IPS-11a (cell line): ENCODE measurements around the gene CERS1.
"Not testable (repeated sequence)": the region's sequence is repeated elsewhere in the genome, so short reads cannot be mapped to it uniquely, and the experiment has no call there.

Experiments used
- H3K4me3 ChIP-seq: one replicate; pipeline ENCODE4 v1.5.1; 2013; ENCODE audit warnings: low read depth, low read length, control low read depth

CERS1 gene

GRCh38 chr19:18919086-18919899 is 23.3 kb upstream of the CERS1 start, which contains the start of the genes COPE and DDX49:
Gene COPE, minus strand, starts transcription at chr19:18919387. Its CDS starts 39 bp downstream, at chr19:18919348.
Gene DDX49, plus strand, starts transcription at chr19:18919715. Its CDS starts 27 bp downstream, at chr19:18919742.
- peak within 1 kb of the TSS; percentile 84 for H3K4me3 ChIP-seq

GRCh38 chr19:18917593-18917992 is 21.6 kb upstream of the CERS1 start:
- H3K4me3 ChIP-seq = not testable (repeated sequence)

- no peak overlapping the region for H3K4me3 ChIP-seq
These were observed 19.7 kb upstream of the CERS1 start for GRCh38 chr19:18915639-18916038.

GRCh38 chr19:18913466-18913865 is 17.5 kb upstream of the CERS1 start:
- no peak overlapping the region for H3K4me3 ChIP-seq

GRCh38 chr19:18912933-18913332 is 17.0 kb upstream of the CERS1 start:
- H3K4me3 ChIP-seq = no peak overlapping the region

- H3K4me3 ChIP-seq = no peak overlapping the region
These were observed 15.0 kb upstream of the CERS1 start for GRCh38 chr19:18910801-18911436.

GRCh38 chr19:18910010-18910409 is 14.1 kb upstream of the CERS1 start:
- H3K4me3 ChIP-seq = no peak overlapping the region

GRCh38 chr19:18908917-18909619 is 13.1 kb upstream of the CERS1 start:
- no peak overlapping the region for H3K4me3 ChIP-seq

GRCh38 chr19:18906605-18907519 is 10.9 kb upstream of the CERS1 start:
- no peak overlapping the region for H3K4me3 ChIP-seq

GRCh38 chr19:18905513-18906236 is 9.7 kb upstream of the CERS1 start:
- H3K4me3 ChIP-seq = no peak overlapping the region

- H3K4me3 ChIP-seq = no peak overlapping the region
These were observed 9.1 kb upstream of the CERS1 start for GRCh38 chr19:18905058-18905456.

GRCh38 chr19:18904334-18905057 is 8.5 kb upstream of the CERS1 start:
- H3K4me3 ChIP-seq = no peak overlapping the region

- H3K4me3 ChIP-seq = no peak overlapping the region
These were observed 7.4 kb upstream of the CERS1 start for GRCh38 chr19:18903156-18904037.

GRCh38 chr19:18902519-18902918 is 6.6 kb upstream of the CERS1 start:
- not testable (repeated sequence) for H3K4me3 ChIP-seq

- H3K4me3 ChIP-seq = no peak overlapping the region
These were observed 5.5 kb upstream of the CERS1 start for GRCh38 chr19:18901491-18901890.

GRCh38 chr19:18900700-18901481 is 4.9 kb upstream of the CERS1 start:
- H3K4me3 ChIP-seq = no peak overlapping the region
